ENCODE results near the gene PRICKLE2.

The PRICKLE2 gene

GRCh38 chr3:64131725-64132469 lies 93.4 kb downstream of the PRICKLE2 start:
- no peak for DNase-seq (ENCODE audit: low read depth)

DNA sequence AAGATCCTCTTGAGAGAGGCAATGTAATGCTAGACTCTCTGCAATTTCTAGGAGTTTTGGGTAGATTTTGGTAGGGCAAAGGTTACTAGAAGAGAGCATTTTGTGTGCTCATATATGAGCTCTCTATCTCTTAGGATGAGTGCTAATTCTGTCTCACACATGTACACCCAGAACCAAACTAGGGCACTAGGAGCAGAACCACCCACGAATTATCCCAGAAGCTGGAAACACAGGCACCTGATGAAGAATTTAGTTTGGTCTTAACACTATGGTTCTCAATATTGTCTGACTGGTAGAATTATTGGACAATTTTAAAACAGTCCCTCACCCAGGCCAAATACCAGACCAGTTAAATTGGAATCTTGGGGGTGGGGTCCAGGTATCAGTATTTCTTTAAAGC lies 94.8 kb downstream of the PRICKLE2 start:
- no peak for DNase-seq (ENCODE audit: low read depth)

DNA sequence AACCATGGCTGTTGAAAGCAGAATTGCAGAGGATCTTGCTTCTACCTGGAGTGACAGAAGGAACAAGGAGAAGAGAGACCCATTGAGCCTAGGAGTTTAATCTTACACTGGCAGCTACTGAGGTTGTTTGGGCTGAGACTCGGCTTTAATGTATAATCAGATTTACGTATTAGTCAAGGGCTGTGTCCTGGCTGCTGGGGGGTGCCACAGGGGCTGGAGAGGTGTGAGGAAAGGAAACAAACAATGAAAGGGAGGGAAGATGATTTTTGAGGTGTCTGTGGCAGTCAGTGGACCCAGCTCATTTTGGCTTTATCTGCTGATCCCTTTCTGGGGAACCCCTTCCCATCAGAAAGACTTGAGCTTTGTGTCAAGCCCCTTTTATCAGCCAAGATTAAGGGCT lies 95.7 kb downstream of the PRICKLE2 start:
- DNase-seq (ENCODE audit: low read depth): no peak

DNA sequence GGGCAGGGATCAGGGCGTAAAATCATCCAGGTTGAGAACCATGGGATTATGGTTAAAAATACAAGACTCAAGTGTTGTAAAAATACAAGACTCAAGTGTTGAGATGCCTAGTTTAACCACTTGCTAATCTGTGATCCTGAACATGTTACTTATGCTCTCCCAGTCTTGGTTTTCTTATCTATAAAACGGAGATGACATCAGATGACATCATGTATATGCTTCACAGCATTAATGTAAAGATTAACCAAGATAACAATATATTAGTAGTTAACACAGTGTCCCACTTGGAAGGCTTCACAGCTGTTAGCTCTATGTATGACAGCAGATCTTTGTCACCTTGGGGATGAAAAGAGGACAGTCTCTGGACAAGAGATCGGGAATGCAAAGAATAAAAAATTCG lies 96.2 kb downstream of the PRICKLE2 start:
- no peak for DNase-seq (ENCODE audit: low read depth)

DNA sequence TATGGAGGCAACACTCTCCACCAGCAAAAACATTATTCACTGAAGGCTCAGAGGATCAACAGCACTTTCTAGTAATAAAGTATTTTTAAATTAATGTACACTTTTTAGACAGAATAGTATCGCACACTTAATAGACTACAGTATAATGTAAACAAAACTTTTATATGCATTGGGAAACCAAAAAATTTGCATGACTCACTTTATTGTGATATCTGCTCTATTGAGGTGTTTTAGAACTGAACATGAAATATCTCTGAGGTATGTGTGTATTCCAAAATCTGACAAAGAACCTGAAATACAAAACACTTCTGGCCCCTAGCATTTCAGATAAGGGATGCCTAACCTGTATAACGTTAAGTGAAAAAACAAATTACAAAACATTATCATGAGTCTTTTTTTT lies 99.7 kb downstream of the PRICKLE2 start:
- no peak for DNase-seq (ENCODE audit: low read depth)

GRCh38 chr3:64123931-64124330 lies 101.3 kb downstream of the PRICKLE2 start:
- no peak for DNase-seq (ENCODE audit: low read depth)

GRCh38 chr3:64122476-64122875 lies 102.8 kb downstream of the PRICKLE2 start:
- no peak for DNase-seq (ENCODE audit: low read depth)

GRCh38 chr3:64121750-64122311 lies 103.4 kb downstream of the PRICKLE2 start:
- DNase-seq (ENCODE audit: low read depth): no peak

DNA sequence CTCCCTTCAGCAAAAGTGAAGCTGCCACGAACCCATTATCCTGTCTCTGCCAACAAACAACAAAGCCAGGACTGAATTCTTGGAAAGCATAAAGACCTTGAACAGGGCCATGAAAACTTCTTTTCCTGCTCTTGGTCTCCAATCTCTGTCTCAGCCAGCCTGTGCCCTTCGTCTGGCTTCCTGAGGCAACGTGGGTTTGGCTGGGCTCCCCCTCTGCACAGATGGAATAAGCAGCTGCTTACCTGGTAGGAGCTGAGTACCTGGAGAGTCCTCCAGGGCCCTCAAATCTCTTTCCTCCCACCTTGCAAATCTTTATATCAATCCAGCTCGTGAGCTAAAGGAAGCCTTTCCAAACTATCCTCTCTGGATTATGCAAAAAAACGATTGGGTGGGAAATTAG lies 104.4 kb downstream of the PRICKLE2 start:
- DNase-seq (ENCODE audit: low read depth): no peak

DNA sequence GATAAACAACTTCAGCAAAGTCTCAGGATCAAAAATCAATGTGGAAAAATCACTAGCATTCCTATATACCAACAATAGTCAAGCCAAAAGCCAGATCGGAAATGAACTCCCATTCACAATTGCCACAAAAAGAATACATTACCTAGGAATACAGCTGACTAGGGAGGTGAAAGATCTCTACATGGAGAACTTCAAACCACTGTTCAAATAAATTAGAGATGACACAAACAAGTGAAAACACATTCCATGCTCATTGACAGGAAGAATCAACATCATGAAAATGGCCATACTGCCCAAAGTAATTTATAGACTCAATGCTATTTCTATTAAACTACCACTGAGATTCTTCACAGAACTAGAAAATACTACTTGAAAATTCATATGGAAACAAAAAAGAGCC lies 107.8 kb downstream of the PRICKLE2 start:
- no peak for DNase-seq (ENCODE audit: low read depth)

DNA sequence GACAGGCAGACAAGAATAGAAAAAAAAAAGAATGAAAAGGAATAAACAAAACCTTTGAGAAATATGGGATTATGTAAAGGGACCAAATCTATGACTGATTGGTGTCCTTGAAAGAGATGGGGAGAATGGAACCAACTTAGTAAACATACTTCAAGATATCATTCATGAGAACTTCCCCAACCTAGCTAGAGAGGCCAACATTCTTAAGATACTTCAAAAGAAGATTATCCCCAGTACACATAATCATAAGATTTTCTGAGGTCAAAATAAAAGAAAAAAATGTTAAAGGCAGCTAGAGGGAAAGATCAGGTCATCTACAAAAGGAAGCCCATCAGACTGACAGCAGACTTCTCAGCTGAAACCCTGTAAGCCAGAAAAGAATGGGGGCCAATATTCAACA lies 110.6 kb downstream of the PRICKLE2 start:
- no peak for DNase-seq (ENCODE audit: low read depth)

DNA sequence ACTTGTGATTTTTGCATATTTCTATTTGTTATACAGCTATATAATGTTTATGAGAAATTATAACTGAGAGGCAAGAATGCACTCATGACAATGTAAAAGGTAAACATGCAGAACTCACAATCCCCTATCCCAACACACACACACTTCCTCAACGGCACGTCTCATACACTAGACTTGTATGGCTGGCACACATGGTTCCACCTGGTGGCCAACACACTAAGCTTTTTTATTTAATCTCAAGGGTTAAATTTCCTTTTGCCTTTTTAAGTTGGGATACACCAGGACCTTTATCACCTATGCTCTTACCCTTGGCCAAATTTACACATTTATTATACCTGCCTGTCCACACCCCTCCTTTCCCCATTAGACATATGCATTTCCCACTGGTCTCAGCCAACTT lies 113.4 kb downstream of the PRICKLE2 start:
- no peak for DNase-seq (ENCODE audit: low read depth)

GRCh38 chr3:64111083-64111482 lies 114.2 kb downstream of the PRICKLE2 start:
- DNase-seq (ENCODE audit: low read depth): no peak

DNA sequence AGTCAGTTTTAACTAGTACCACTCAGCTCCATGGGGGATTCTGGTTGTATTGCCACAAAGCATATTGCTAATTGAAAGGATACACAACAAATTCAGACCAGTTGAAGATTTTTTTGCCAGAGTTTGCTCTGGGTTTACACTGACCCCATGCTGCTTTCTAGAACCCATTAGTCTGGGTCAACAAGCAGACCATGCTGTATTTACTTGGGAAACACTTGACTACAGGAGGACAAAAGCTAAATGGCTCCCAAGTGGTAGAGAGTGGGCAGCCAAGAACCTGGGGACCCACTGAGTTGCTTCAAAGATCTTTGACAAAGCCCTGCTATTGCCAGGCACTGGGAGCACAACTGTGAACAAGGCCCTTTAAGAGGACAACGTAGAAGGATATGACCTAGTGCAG lies 115.2 kb downstream of the PRICKLE2 start:
- no peak for DNase-seq (ENCODE audit: low read depth)

- DNase-seq (ENCODE audit: low read depth): no peak
Measured at GRCh38 chr3:64109438-64109837, 115.8 kb downstream of the PRICKLE2 start.

- DNase-seq (ENCODE audit: low read depth): no peak
Measured at GRCh38 chr3:64108784-64109317, 116.4 kb downstream of the PRICKLE2 start.

- DNase-seq (ENCODE audit: low read depth): no peak
Measured at GRCh38 chr3:64108231-64108630, 117.0 kb downstream of the PRICKLE2 start.

DNA sequence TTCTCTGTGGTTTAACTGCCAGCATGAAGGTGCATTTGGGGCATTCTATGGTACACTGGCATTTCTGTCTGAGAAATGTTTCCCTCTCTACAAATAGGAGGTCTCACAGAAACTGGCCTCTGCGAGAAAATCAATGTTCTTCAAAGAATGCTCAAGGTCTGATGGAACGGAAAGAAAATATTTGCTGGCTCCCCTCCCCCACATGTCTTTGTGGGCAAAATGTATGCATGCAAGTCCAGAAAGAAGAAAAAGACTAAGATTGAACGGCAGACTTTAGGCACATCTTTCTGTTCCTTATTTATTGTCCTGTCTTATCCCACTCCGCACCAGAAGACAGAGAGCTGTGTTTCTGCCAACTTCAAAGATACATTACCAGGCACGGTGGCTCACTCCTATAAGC lies 118.1 kb downstream of the PRICKLE2 start:
- DNase-seq (ENCODE audit: low read depth): no peak

DNA sequence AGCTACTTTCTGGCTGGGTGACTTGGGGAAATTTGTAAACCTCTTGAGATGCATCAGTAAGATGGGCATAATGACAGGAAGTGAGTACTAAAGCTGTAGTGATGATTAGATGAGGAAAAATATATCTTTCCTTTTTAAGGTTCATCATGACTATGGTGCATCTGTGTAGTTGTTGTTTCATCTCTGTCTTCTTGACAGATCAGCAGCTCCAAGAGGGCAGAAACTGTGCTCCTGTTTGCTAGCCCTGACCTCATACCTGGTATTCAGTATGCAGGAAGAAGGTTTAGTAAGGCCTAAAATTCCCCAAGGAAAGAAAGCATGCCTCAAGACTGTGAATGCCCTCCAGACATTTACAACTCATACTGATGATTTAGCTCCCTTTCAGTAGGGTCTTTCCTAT lies 119.5 kb downstream of the PRICKLE2 start:
- no peak for DNase-seq (ENCODE audit: low read depth)

- DNase-seq (ENCODE audit: low read depth): no peak
Measured at GRCh38 chr3:64104691-64105111, 120.6 kb downstream of the PRICKLE2 start.

DNA sequence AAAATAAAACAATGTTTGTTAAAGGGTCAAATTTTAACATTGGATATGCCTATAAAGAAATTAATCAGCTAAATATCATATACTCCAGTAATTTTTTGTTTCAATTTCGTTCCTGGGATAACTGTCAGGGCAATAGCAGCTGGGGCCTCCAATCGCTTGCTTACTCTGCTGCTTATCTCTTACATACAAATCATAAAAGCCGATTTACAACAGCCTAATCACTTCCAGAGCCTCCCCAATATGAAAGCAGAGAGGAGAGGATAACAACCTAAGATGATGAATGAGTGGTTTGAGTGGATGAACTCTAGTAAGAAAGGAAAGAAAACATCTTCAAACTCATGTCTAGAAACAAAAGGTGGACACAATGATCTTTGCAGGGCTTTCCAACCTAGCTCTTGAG lies 121.3 kb downstream of the PRICKLE2 start:
- no peak for DNase-seq (ENCODE audit: low read depth)

- no peak for DNase-seq (ENCODE audit: low read depth)
Measured at GRCh38 chr3:64103131-64103530, 122.1 kb downstream of the PRICKLE2 start.

GRCh38 chr3:64102147-64102546 lies 123.1 kb downstream of the PRICKLE2 start:
- no peak for DNase-seq (ENCODE audit: low read depth)

GRCh38 chr3:64099316-64099715 lies 126.0 kb downstream of the PRICKLE2 start:
- no peak for DNase-seq (ENCODE audit: low read depth)

Data from HS-27A (cell line).